HepG2 (cell line): ENCODE measurements around the gene DCTN4. TPM values are rescaled to one million over a fixed set of nuclear protein-coding genes. Genes with fewer than 3 reads are reported as not detected.

Source experiments
- ATAC-seq: fragments of 200-7000 bp; cut with Tn5 transposase; 3 replicates; pipeline ENCODE4 v1.9.1; 2020; ENCODE audit warnings: mild to moderate bottlenecking, moderate library complexity
- BruUV-seq: library from RNA; stranded (reverse); fragments of 400-500 nt; replicated peaks from 2 replicates; lab custom pipeline; 2021; lab: Mats Ljungman, UMichigan
- CTCF ChIA-PET: fragments of 300-600 bp; formaldehyde crosslinking; extraction: SDS; loops from one replicate; lab custom pipeline; 2021; ENCODE audit warnings: low total read pairs, inconsistent platforms, low intra/inter-chr PET ratio; lab: Yijun Ruan, JAX
- POLR2A ChIA-PET: fragments of 350-600 bp; sonication (Branson Sonifier 250); formaldehyde crosslinking; loops from one replicate; lab custom pipeline; 2020; ENCODE audit warnings: antibody characterized with exemption, inconsistent platforms; lab: Yijun Ruan, JAX
- DNase-seq: peaks from one replicate; pipeline ENCODE4 v3.0.0-alpha.2; 2015; ENCODE audit warnings: low spot score
- FAIRE-seq: peaks from 3 replicates; lab custom pipeline; 2011; peaks lifted over from hg19 to GRCh38; lab: Jason Lieb, UNC
- H2AFZ ChIP-seq: one replicate; pipeline ENCODE4 v1.6.1; 2011; ENCODE audit warnings: low read length, inconsistent platforms
- H3K27ac ChIP-seq: fragments of 300-600 bp; 3 replicates; pipeline ENCODE4 v1.8.0; 2011; ENCODE audit warnings: mixed run types, mild to moderate bottlenecking, mixed read lengths, low read length, inconsistent platforms; ENCODE audit not compliant: insufficient read depth; ENCODE audit errors: extremely low read length
- H3K27me3 ChIP-seq, 2 experiments: fragments of 200-600 bp in 1 of 2; 2 replicates in 1 of 2; 3 replicates in 1 of 2; pipeline versions ENCODE4 v1.6.0 to v1.8.0; 2011; ENCODE audit warnings: low read length in 2 of 2, mild to moderate bottlenecking in 2 of 2, moderate library complexity in 2 of 2, inconsistent platforms in 1 of 2; ENCODE audit not compliant: insufficient read depth in 2 of 2, control insufficient read depth in 1 of 2
- H3K36me3 ChIP-seq, 2 experiments: fragments of 200-600 bp in 1 of 2; replicated peaks in 1 of 2; 2 replicates in 1 of 2; 3 replicates in 1 of 2; pipeline versions ENCODE4 v1.5.1 to v1.8.0; 2011; ENCODE audit warnings: low read length in 2 of 2, inconsistent platforms in 1 of 2; ENCODE audit not compliant: insufficient read depth in 2 of 2, control insufficient read depth in 1 of 2
- H3K4me1 ChIP-seq: 2 replicates; pipeline ENCODE4 v1.5.1; 2012; ENCODE audit warnings: low read length, inconsistent platforms; ENCODE audit not compliant: insufficient read depth
- H3K4me2 ChIP-seq: 2 replicates; pipeline ENCODE4 v1.6.0; 2011; ENCODE audit warnings: low read depth, low read length, inconsistent platforms
- H3K4me3 ChIP-seq, 3 experiments: fragments of 200-600 bp in 1 of 3; sonication (generic), shearing (Covaris generic) in 1 of 3; replicated peaks in 1 of 3; 2 replicates each; pipeline ENCODE4 v1.5.1; 2011 to 2016; ENCODE audit warnings: low read length in 3 of 3, inconsistent platforms in 2 of 3, low read depth in 2 of 3, mild to moderate bottlenecking in 2 of 3, control low read depth in 1 of 3, mixed read lengths in 1 of 3; ENCODE audit not compliant: insufficient read depth in 1 of 3
- H3K79me2 ChIP-seq: one replicate; pipeline ENCODE4 v1.6.1; 2011; ENCODE audit warnings: low read length, inconsistent platforms; ENCODE audit not compliant: insufficient read depth
- H3K9ac ChIP-seq: 2 replicates; pipeline ENCODE4 v1.6.0; 2011; ENCODE audit warnings: mild to moderate bottlenecking, low read depth, low read length, inconsistent platforms; ENCODE audit not compliant: insufficient read depth
- H3K9me3 ChIP-seq: 2 replicates; pipeline ENCODE4 v1.5.1; 2012; ENCODE audit warnings: mild to moderate bottlenecking, low read length
- H4K20me1 ChIP-seq: 2 replicates; pipeline ENCODE4 v1.6.0; 2011; ENCODE audit warnings: inconsistent platforms, mild to moderate bottlenecking, low read length, moderate library complexity; ENCODE audit not compliant: insufficient read depth
- ARNT ChIP-seq: fragments of 450-650 bp; IDR thresholded peaks from 2 replicates; pipeline ENCODE4 v1.6.1; 2017
- ATRX ChIP-seq: sonication (generic); formaldehyde crosslinking; IDR thresholded peaks from 2 replicates; pipeline ENCODE4 v1.4.0; 2020; ENCODE audit warnings: missing genetic modification reagents, borderline replicate concordance
- HHEX ChIP-seq: IDR thresholded peaks from 2 replicates; pipeline ENCODE4 v1.6.1; 2016; ENCODE audit warnings: control low read depth
- HMG20A ChIP-seq: IDR thresholded peaks from 2 replicates; pipeline ENCODE4 v1.6.1; 2016; ENCODE audit warnings: borderline replicate concordance
- HMGXB4 ChIP-seq, 2 experiments: sonication (generic) in 1 of 2; formaldehyde crosslinking in 1 of 2; IDR thresholded peaks; 2 replicates each; pipeline versions ENCODE4 v1.4.0 to v1.6.1; 2018 to 2020; ENCODE audit warnings: missing genetic modification reagents in 2 of 2, borderline replicate concordance in 1 of 2, low read depth in 1 of 2, mild to moderate bottlenecking in 1 of 2, missing biosample characterization in 1 of 2
- MIER3 ChIP-seq: IDR thresholded peaks from 2 replicates; pipeline ENCODE4 v1.6.1; 2016; ENCODE audit warnings: missing compliant biosample characterization, borderline replicate concordance
- ONECUT2 ChIP-seq: sonication (generic); formaldehyde crosslinking; IDR thresholded peaks from 2 replicates; pipeline ENCODE4 v1.4.0; 2020; ENCODE audit warnings: missing genetic modification reagents
- SETDB1 ChIP-seq: sonication (generic); formaldehyde crosslinking; IDR thresholded peaks from 2 replicates; pipeline ENCODE4 v1.5.1; 2020; ENCODE audit warnings: missing genetic modification reagents, mild to moderate bottlenecking, borderline replicate concordance
- SNAPC5 ChIP-seq: sonication (generic); formaldehyde crosslinking; IDR thresholded peaks from 2 replicates; pipeline ENCODE4 v1.8.1; 2023; ENCODE audit warnings: mild to moderate bottlenecking, missing genetic modification reagents, borderline replicate concordance
- ZBTB42 ChIP-seq: sonication (generic); formaldehyde crosslinking; IDR thresholded peaks from 2 replicates; pipeline ENCODE4 v1.5.0; 2020; ENCODE audit warnings: mild to moderate bottlenecking, missing genetic modification reagents
- ZNF430 ChIP-seq: sonication (generic); formaldehyde crosslinking; IDR thresholded peaks from 2 replicates; pipeline ENCODE4 v1.9.0; 2021; ENCODE audit warnings: mild to moderate bottlenecking, missing genetic modification reagents
- ZNF724P ChIP-seq: sonication (generic); formaldehyde crosslinking; IDR thresholded peaks from 2 replicates; pipeline ENCODE4 v1.8.0; 2022; ENCODE audit warnings: missing genetic modification reagents, borderline replicate concordance
- ZNF75D ChIP-seq: sonication (generic); formaldehyde crosslinking; IDR thresholded peaks from 2 replicates; pipeline ENCODE4 v1.8.1; 2023; ENCODE audit warnings: missing genetic modification reagents, mild to moderate bottlenecking, borderline replicate concordance
- WGBS: methylation state at CpG from one replicate; pipeline ENCODE4 v1.1.6; 2017; ENCODE audit warnings: low lambda C conversion rate; 5-methylcytosine and 5-hydroxymethylcytosine counted together
- in situ Hi-C: cut with HindIII; loops from 2 replicates; pipeline ENCODE4 v1.10.0; 2017; ENCODE audit warnings: low pct_unique_long_range_greater_than_20kb; ENCODE audit not compliant: extremely low pct_ligation_motif_present
- intact Hi-C: fragments of 100-400 bp; cut with micrococcal nuclease; formaldehyde crosslinking; loops from one replicate; pipeline ENCODE4 v1.10.0; 2022; ENCODE audit not compliant: unreplicated experiment
- polyA plus RNA-seq, 8 experiments: library from polyadenylated mRNA; depleted of rRNA in 3 of 8; stranded (reverse) in 7 of 8; unstranded in 1 of 8; fragments of >200 nt; fragmentation: Illumina TruSeq in 4 of 8; extraction: Trizol in 4 of 8; gene quantifications; 2 replicates each; pipeline versions ENCODE4 v1.2.1 to v1.2.3, GENCODE V29; 2011 to 2016; ENCODE audit warnings: low read depth in 4 of 8, missing spikeins in 1 of 8, mixed read lengths in 1 of 8; ENCODE audit not compliant: insufficient read depth in 1 of 8
- total RNA-seq, 5 experiments: library from RNA; depleted of rRNA; stranded (reverse); fragments of >200 nt; fragmentation: Illumina TruSeq; extraction: Trizol; gene quantifications; 2 replicates each; pipeline ENCODE4 v1.2.3, GENCODE V29; 2016; ENCODE audit warnings: low read depth in 1 of 5

Gene DCTN4
- total and polyA plus RNA-seq, 2 of the 13 experiments (the other 11 are each of a cell fraction or from before 2014, with no cell fraction given): 24.1 to 26.9 TPM

GRCh38 chr5:150661821-150662596, 96.8 kb downstream of the DCTN4 start (continued):
- no peak for TF ChIP-seq ONECUT2 (CRISPR knock-in tag)
- TF ChIP-seq ATRX (CRISPR knock-in tag): no peak

GRCh38 chr5:150661086-150661485, 97.7 kb downstream of the DCTN4 start, which contains the start of gene MYOZ3:
MYOZ3 (plus strand) TSS chr5:150661251; CDS start chr5:150662942, 1,691 bp downstream.
- FAIRE-seq (no peak), ATAC-seq (no peak), DNase-seq (no peak)
- no peak within 1 kb of the TSS for H3K4me2 ChIP-seq
- WGBS: 3% methylated on average over 6 of the region's 7 CpGs
- no TSS peak for BruUV-seq
- peaks cover 15% of the 10 kb centered on the region for H3K4me1 ChIP-seq
- H3K4me3 ChIP-seq: no peak within 1 kb of the TSS
- TF ChIP-seq ZBTB42 (CRISPR knock-in tag): no peak
- H3K9me3 ChIP-seq: no peaks in the 10 kb centered on the region
- no peaks in the 10 kb centered on the region for H4K20me1 ChIP-seq
- intact Hi-C loops: no loop called here
- H3K27ac ChIP-seq: no peak within 1 kb of the TSS
- ChIA-PET POLR2A (no interaction called here), CTCF (no interaction called here)
- peaks cover 4 to 30% of the 10 kb centered on the region in 2 experiments; a peak in 4 of 5 replicates for H3K27me3 ChIP-seq
- no peak within 1 kb of the TSS for H2AFZ ChIP-seq
- H3K9ac ChIP-seq: no peak within 1 kb of the TSS
- in situ Hi-C loops: loop anchor here (25.0 kb wide), 1 partner anchor 199 kb away; no protein-coding TSS in a partner anchor
- no peaks in the 10 kb centered on the region for H3K79me2 ChIP-seq
- H3K36me3 ChIP-seq: no peaks in the 10 kb centered on the region

GRCh38 chr5:150660108-150660831, 98.5 kb downstream of the DCTN4 start:
- Histone ChIP-seq H3K36me3 (no peaks in the 10 kb centered on the region), H3K27ac (no peak overlapping the region), H3K9me3 (no peaks in the 10 kb centered on the region), H2AFZ (no peak overlapping the region), H3K9ac (no peak overlapping the region), H4K20me1 (no peaks in the 10 kb centered on the region), H3K4me1 (peaks cover 18% of the 10 kb centered on the region), H3K79me2 (no peaks in the 10 kb centered on the region), H3K4me3 (no peak overlapping the region), H3K27me3 (peaks cover 4 to 32% of the 10 kb centered on the region in 2 experiments; a peak in 4 of 5 replicates), H3K4me2 (no peak overlapping the region)
- in situ Hi-C loops: loop anchor here (25.0 kb wide), 1 partner anchor 198 kb away; no protein-coding TSS in a partner anchor
- ChIA-PET POLR2A (no interaction called here), CTCF (no interaction called here)
- intact Hi-C loops: no loop called here
- no peak for ATAC-seq
- WGBS: 38% methylated on average over 4 of the region's 4 CpGs
- BruUV-seq: no TSS peak
- DNase-seq: no peak
- no peak for FAIRE-seq
- no peak for TF ChIP-seq HMG20A (CRISPR knock-in tag)
- no peak for TF ChIP-seq SNAPC5 (CRISPR knock-in tag)
- no peak for TF ChIP-seq ZNF75D (CRISPR knock-in tag)
- no peak for TF ChIP-seq HMGXB4 (CRISPR knock-in tag; IDR thresholded peaks at IDR 0.05; ENCODE audit: borderline replicate concordance in 1 of 2, low read depth in 1 of 2)
- TF ChIP-seq MIER3 (CRISPR knock-in tag): no peak
- no peak for TF ChIP-seq ZNF430 (CRISPR knock-in tag)
- TF ChIP-seq SETDB1 (CRISPR knock-in tag): no peak
- no peak for TF ChIP-seq HHEX (CRISPR knock-in tag)
- no peak for TF ChIP-seq ZNF724P (CRISPR knock-in tag)
- TF ChIP-seq ARNT: no peak
